Mesothelial cell of epicardium (in vitro differentiated cells): Measurements from ENCODE around the gene PLCXD3. TPM values are rescaled to one million over a fixed set of nuclear protein-coding genes. Genes with fewer than 3 reads are reported as not detected.

ENCODE experiments used
- DNase-seq, 2 experiments: peaks; one replicate each; pipeline ENCODE4 v3.0.0; 2021; ENCODE audit warnings: low spot score in 2 of 2; ENCODE audit not compliant: unreplicated experiment in 2 of 2
- H3K27ac Mint-ChIP-seq: 2 replicates; pipeline ENCODE4 v1.8.0; 2021; ENCODE audit warnings: mixed read lengths
- H3K27me3 Mint-ChIP-seq: 2 replicates; pipeline ENCODE4 v1.8.0; 2021; ENCODE audit warnings: low read depth, mixed read lengths
- H3K36me3 Mint-ChIP-seq: 2 replicates; pipeline ENCODE4 v1.8.0; 2021; ENCODE audit warnings: mixed read lengths
- H3K4me1 Mint-ChIP-seq: 2 replicates; pipeline ENCODE4 v1.8.0; 2021; ENCODE audit warnings: mixed read lengths
- H3K4me3 Mint-ChIP-seq: 2 replicates; pipeline ENCODE4 v1.8.0; 2021; ENCODE audit warnings: mild to moderate bottlenecking, moderate library complexity, mixed read lengths
- H3K9me3 Mint-ChIP-seq: 2 replicates; pipeline ENCODE4 v1.8.0; 2021; ENCODE audit warnings: mixed read lengths
- total RNA-seq: library from RNA; stranded (reverse); gene quantifications from 3 replicates; pipeline ENCODE4 v1.2.1, GENCODE V29; 2021
- TF ChIP-seq, protein P1 (sequence below): fragments of 200-600 bp; sonication (generic); IDR thresholded peaks from one replicate; pipeline ENCODE4 v1.5.0; 2021; ENCODE audit warnings: antibody characterized with exemption; ENCODE audit not compliant: unreplicated experiment

The PLCXD3 gene
- total RNA-seq, 1 donor from 2014 or later: not detected

DNA sequence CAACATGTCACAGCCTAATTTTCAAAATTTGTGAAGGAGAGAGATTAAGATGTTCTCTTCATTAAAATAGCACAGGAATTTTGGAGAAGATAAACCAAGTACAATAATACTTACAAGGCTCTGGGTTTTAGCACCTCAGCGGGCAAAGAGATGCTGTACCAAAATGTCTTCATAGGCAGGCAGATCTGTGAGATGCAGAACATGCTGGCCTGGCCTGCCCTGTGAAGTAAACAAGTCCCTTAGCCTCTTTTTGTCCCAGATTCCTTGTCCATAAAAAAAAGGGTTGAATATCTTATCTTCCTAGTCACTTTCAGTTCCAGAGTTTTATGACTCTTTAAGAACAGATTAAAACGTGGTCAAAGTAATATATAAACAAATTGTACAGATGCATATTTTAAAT is 244.0 kb downstream of the PLCXD3 start:
- no peaks in the 10 kb centered on the region for H3K9me3 Mint-ChIP-seq
- H3K4me1 Mint-ChIP-seq: peaks cover 10% of the 10 kb centered on the region
- H3K27me3 Mint-ChIP-seq: peaks cover 2% of the 10 kb centered on the region
- no peak overlapping the region for H3K4me3 Mint-ChIP-seq
- TF ChIP-seq, protein P1, sequence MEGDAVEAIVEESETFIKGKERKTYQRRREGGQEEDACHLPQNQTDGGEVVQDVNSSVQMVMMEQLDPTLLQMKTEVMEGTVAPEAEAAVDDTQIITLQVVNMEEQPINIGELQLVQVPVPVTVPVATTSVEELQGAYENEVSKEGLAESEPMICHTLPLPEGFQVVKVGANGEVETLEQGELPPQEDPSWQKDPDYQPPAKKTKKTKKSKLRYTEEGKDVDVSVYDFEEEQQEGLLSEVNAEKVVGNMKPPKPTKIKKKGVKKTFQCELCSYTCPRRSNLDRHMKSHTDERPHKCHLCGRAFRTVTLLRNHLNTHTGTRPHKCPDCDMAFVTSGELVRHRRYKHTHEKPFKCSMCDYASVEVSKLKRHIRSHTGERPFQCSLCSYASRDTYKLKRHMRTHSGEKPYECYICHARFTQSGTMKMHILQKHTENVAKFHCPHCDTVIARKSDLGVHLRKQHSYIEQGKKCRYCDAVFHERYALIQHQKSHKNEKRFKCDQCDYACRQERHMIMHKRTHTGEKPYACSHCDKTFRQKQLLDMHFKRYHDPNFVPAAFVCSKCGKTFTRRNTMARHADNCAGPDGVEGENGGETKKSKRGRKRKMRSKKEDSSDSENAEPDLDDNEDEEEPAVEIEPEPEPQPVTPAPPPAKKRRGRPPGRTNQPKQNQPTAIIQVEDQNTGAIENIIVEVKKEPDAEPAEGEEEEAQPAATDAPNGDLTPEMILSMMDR: no peak
- H3K27ac Mint-ChIP-seq: no peak overlapping the region
- no peak for DNase-seq
- H3K36me3 Mint-ChIP-seq: no peaks in the 10 kb centered on the region

DNA sequence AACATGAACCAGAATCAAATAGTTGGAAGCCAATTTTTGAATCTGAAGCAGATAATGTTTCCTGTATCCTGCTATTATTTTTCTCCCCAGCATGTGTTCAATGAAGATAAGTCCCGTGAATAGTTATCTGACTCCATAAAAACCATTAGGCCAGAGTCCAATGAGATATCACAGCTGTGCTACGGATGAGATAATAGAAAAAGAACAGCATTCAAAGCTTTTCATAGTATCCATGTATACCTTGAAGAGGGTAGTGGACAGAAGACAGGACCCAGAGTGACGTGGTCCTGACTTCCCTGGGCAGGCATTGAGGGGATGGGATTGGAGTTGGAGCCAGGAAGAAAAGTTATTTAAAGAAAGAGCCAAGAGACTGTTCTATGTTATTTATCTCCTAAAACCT is 246.4 kb downstream of the PLCXD3 start:
- no peak for DNase-seq
- Mint-ChIP-seq H3K27ac (peak overlapping the region; percentile 57), H3K9me3 (no peaks in the 10 kb centered on the region), H3K36me3 (no peaks in the 10 kb centered on the region), H3K4me1 (peaks cover 10% of the 10 kb centered on the region), H3K27me3 (peaks cover 2% of the 10 kb centered on the region), H3K4me3 (no peak overlapping the region)
- TF ChIP-seq, protein P1: no peak

DNA sequence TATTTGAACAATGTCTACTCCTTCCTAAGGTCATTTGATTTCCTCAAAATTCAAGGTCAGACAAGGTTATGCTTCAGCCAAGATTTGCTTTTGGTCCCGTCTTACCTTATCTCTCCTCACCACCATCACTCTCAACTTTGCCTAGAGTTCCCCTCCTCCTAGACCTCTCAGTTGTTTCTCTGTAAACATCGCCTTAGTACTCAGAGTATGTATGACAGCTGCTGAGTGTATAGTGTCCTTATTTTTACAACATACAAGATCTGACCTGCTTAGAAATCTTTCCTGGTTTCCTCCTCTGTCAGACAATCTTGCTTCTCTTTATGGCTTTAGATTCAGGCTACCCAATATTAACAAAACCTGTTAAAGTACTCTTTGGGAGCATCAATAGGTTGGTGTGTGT is 247.1 kb downstream of the PLCXD3 start:
- Mint-ChIP-seq H3K9me3 (no peaks in the 10 kb centered on the region), H3K36me3 (no peaks in the 10 kb centered on the region), H3K4me1 (peaks cover 10% of the 10 kb centered on the region), H3K27ac (peak overlapping the region; percentile 28), H3K4me3 (no peak overlapping the region), H3K27me3 (peaks cover 2% of the 10 kb centered on the region)
- TF ChIP-seq, protein P1: no peak
- DNase-seq: no peak
